Bronchial epithelial cell (primary cell): ENCODE measurements around the gene INPP5F. TPM values are rescaled to one million over a fixed set of nuclear protein-coding genes. Genes with fewer than 3 reads are reported as not detected.
A peak's percentile ranks its signal among the peaks of the same experiment; 100 is the strongest.
"Not testable (repeated sequence)": the region's sequence is repeated elsewhere in the genome, so short reads cannot be mapped to it uniquely, and the experiment has no call there.

ENCODE experiments used
- DNase-seq: peaks from one replicate; pipeline ENCODE4 v3.0.0-alpha.2; 2010; ENCODE audit warnings: low read depth
- FAIRE-seq: peaks from 2 replicates; lab custom pipeline; 2011; peaks lifted over from hg19 to GRCh38; lab: Jason Lieb, UNC
- H3K27me3 ChIP-seq: 2 replicates; pipeline ENCODE4 v1.5.1; 2011; ENCODE audit warnings: low read length; ENCODE audit not compliant: control insufficient read depth, insufficient read depth
- H3K36me3 ChIP-seq: 2 replicates; pipeline ENCODE4 v1.5.1; 2011; ENCODE audit warnings: low read length; ENCODE audit not compliant: control insufficient read depth, insufficient read depth
- H3K4me3 ChIP-seq: 2 replicates; pipeline ENCODE4 v1.5.1; 2011; ENCODE audit warnings: mild to moderate bottlenecking, low read depth, low read length, control low read depth
- CTCF ChIP-seq: IDR thresholded peaks from 2 replicates; pipeline ENCODE4 v1.5.1; 2011; ENCODE audit warnings: mild to moderate bottlenecking, moderate library complexity, low read length, control low read depth, inconsistent platforms; ENCODE audit not compliant: insufficient read depth, severe bottlenecking
- total RNA-seq: library from RNA; depleted of rRNA; stranded (reverse); fragments of >200 nt; gene quantifications from 2 replicates; pipeline ENCODE4 v1.2.1, GENCODE V29; 2014

INPP5F gene
- total RNA-seq, 1 donor from 2014 or later, result 11.6 TPM

- Histone ChIP-seq H3K36me3 (no peaks in the 10 kb centered on the region), H3K4me3 (no peak overlapping the region), H3K27me3 (no peaks in the 10 kb centered on the region)
- no peak for TF ChIP-seq CTCF
- FAIRE-seq (no peak), DNase-seq (no peak)
Observed at GRCh38 chr10:119863951-119864565, 138.2 kb downstream of the INPP5F start.

GRCh38 chr10:119865699-119866240, 139.9 kb downstream of the INPP5F start:
- Histone ChIP-seq H3K36me3 (no peaks in the 10 kb centered on the region), H3K27me3 (no peaks in the 10 kb centered on the region), H3K4me3 (no peak overlapping the region)
- no peak for FAIRE-seq
- no peak for DNase-seq
- no peak for TF ChIP-seq CTCF

GRCh38 chr10:119867317-119867716, 141.5 kb downstream of the INPP5F start:
- no peak overlapping the region for H3K4me3 ChIP-seq
- TF ChIP-seq CTCF, result no peak
- DNase-seq, result no peak
- no peaks in the 10 kb centered on the region for H3K27me3 ChIP-seq
- no peak for FAIRE-seq
- H3K36me3 ChIP-seq, result no peaks in the 10 kb centered on the region

GRCh38 chr10:119869398-119869797, 143.5 kb downstream of the INPP5F start:
- not testable (repeated sequence) for FAIRE-seq, H3K36me3 ChIP-seq, DNase-seq, H3K4me3 ChIP-seq, H3K27me3 ChIP-seq

- no peaks in the 10 kb centered on the region for H3K27me3 ChIP-seq
- peak overlapping the region; percentile 71 for H3K4me3 ChIP-seq
- no peaks in the 10 kb centered on the region for H3K36me3 ChIP-seq
- no peak for TF ChIP-seq CTCF
- FAIRE-seq, result no peak
- DNase-seq, result peak; percentile 32
Observed at GRCh38 chr10:119871881-119872609, 146.2 kb downstream of the INPP5F start.

GRCh38 chr10:119872610-119872859, 146.7 kb downstream of the INPP5F start, which contains the start of gene MCMBP:
Gene MCMBP, minus strand, starts transcription at chr10:119872843. Its CDS starts 259 bp downstream, at chr10:119872584.
- TF ChIP-seq CTCF, result no peak
- no peaks in the 10 kb centered on the region for H3K36me3 ChIP-seq
- peak within 1 kb of the TSS; percentile 71 for H3K4me3 ChIP-seq
- FAIRE-seq (no peak), DNase-seq (no peak)
- no peaks in the 10 kb centered on the region for H3K27me3 ChIP-seq
